Vagina (tissue), 2 donors: ENCODE measurements around the gene PACC1.

Source experiments
- CTCF ChIP-seq, 3 experiments: fragments of 450-650 bp in 2 of 3; fragments of 200-600 bp in 1 of 3; sonication (generic) in 1 of 3; IDR thresholded peaks; one replicate each; pipeline ENCODE4 v1.5.1; 2017 to 2019; ENCODE audit warnings: antibody characterized with exemption in 3 of 3, mild to moderate bottlenecking in 2 of 3, moderate library complexity in 2 of 3
- POLR2A ChIP-seq, 2 donors: fragments of 450-650 bp; IDR thresholded peaks; one replicate each; pipeline ENCODE4 v1.6.1; 2017; ENCODE audit warnings: antibody characterized with exemption in 2 of 2, mild to moderate bottlenecking in 2 of 2, moderate library complexity in 2 of 2
- POLR2AphosphoS5 ChIP-seq, 2 donors: sonication (generic); formaldehyde crosslinking; IDR thresholded peaks; one replicate each; pipeline ENCODE4 v1.9.0; 2017; ENCODE audit warnings: antibody characterized with exemption in 2 of 2, mild to moderate bottlenecking in 2 of 2, low read depth in 1 of 2; ENCODE audit not compliant: insufficient read depth in 1 of 2

GRCh38 chr1:212315907-212316306 is 98.8 kb downstream of the PACC1 start:
- TF ChIP-seq POLR2A (IDR thresholded peaks at IDR 0.05): no peak
- no peak for TF ChIP-seq POLR2AphosphoS5 (IDR thresholded peaks at IDR 0.05; ENCODE audit: insufficient read depth in 1 of 2, low read depth in 1 of 2)
- no peak for TF ChIP-seq CTCF (IDR thresholded peaks at IDR 0.05)
